Measurements from ENCODE around the gene LRRC27. TPM values are rescaled to one million over a fixed set of nuclear protein-coding genes. Genes with fewer than 3 reads are reported as not detected.

Gene LRRC27
- total RNA-seq, 4 donors from 2014 or later, result 5.9 to 69.5 (median 8.3) TPM; not detected in 1

GRCh38 chr10:132303361-132304115, 28.5 kb upstream of the LRRC27 start:
- H3K4me3 ChIP-seq, result no peak overlapping the region
- H3K9me3 ChIP-seq, result no peaks in the 10 kb centered on the region
- no peak for TF ChIP-seq POLR2A (IDR thresholded peaks at IDR 0.05)
- TF ChIP-seq POLR2AphosphoS5 (IDR thresholded peaks at IDR 0.05), result no peak
- TF ChIP-seq, protein P1, sequence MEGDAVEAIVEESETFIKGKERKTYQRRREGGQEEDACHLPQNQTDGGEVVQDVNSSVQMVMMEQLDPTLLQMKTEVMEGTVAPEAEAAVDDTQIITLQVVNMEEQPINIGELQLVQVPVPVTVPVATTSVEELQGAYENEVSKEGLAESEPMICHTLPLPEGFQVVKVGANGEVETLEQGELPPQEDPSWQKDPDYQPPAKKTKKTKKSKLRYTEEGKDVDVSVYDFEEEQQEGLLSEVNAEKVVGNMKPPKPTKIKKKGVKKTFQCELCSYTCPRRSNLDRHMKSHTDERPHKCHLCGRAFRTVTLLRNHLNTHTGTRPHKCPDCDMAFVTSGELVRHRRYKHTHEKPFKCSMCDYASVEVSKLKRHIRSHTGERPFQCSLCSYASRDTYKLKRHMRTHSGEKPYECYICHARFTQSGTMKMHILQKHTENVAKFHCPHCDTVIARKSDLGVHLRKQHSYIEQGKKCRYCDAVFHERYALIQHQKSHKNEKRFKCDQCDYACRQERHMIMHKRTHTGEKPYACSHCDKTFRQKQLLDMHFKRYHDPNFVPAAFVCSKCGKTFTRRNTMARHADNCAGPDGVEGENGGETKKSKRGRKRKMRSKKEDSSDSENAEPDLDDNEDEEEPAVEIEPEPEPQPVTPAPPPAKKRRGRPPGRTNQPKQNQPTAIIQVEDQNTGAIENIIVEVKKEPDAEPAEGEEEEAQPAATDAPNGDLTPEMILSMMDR (IDR thresholded peaks at IDR 0.05), result no peak
- no peak for TF ChIP-seq EP300 (IDR thresholded peaks at IDR 0.05; ENCODE audit: low read depth)
- intact Hi-C loops (cut with DNase I; ENCODE audit: low total_unique reads) (no loop called here), in situ Hi-C loops (cut with MboI; ENCODE audit: low pct_ligation_motif_present in 1 of 4, low pct_unique_long_range_greater_than_20kb in 1 of 4, low sequenced_read_pairs in 3 of 4) (no loop called here)
- no peak overlapping the region for H3K27ac ChIP-seq
- no peaks in the 10 kb centered on the region for H3K36me3 ChIP-seq
- no peak for DNase-seq
- peaks cover 13% of the 10 kb centered on the region for H3K27me3 ChIP-seq
- H3K4me1 ChIP-seq, result peaks cover under 1 to 16% (median 10%) of the 10 kb centered on the region in 4 donors
- WGBS, 2 donors (ENCODE audit: low coverage in 1 of 2), result 84 to 86% methylated on average over 9 to 21 of the region's 21 CpGs

DNA sequence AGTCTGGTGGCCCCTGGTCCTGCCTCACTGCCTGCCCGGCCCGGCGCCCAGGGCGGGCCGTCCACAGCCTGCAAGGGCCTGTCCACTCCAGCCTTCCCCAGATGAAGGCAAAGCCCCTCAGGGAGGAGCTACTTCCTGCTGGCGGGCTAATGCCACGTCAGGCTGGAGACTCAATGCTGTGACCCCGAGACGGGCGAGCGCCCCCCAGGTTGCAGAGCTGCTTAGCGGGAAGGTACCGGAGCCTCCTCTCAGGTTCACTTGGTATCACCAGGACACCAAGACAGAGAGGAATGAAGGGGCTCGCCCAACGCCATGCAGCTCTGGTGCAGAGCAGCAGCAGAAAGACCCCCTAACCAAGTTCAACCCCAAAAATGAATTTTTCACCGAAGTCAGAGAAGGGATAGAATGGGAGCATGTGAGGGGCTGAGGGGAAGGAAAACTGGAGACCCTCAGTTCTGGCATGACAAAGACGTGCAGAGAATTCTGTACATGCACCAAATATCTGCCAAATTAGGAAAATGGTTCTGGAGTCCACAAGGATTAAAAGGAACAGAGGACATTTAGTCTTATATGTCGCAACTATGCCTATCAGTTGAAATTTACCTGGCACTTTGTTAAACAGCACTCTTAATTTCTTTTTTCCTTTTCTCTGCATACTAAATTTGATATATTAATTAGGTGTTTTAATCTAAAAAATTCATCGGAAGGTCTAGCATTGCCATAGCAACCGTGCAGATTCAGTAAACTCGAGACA, 27.1 kb upstream of the LRRC27 start:
- Histone ChIP-seq H3K27me3 (peaks cover 13% of the 10 kb centered on the region), H3K36me3 (no peaks in the 10 kb centered on the region), H3K27ac (no peak overlapping the region), H3K9me3 (no peaks in the 10 kb centered on the region), H3K4me1 (peaks cover 5 to 20% (median 16%) of the 10 kb centered on the region in 4 donors), H3K4me3 (no peak overlapping the region)
- TF ChIP-seq POLR2A (IDR thresholded peaks at IDR 0.05), result no peak
- TF ChIP-seq, protein P1 (IDR thresholded peaks at IDR 0.05), result no peak
- no peak for TF ChIP-seq EP300 (IDR thresholded peaks at IDR 0.05; ENCODE audit: low read depth)
- TF ChIP-seq POLR2AphosphoS5 (IDR thresholded peaks at IDR 0.05), result no peak
- DNase-seq, result no peak
- intact Hi-C loops (cut with DNase I; ENCODE audit: low total_unique reads), result no loop called here
- in situ Hi-C loops (cut with MboI; ENCODE audit: low pct_ligation_motif_present in 1 of 4, low pct_unique_long_range_greater_than_20kb in 1 of 4, low sequenced_read_pairs in 3 of 4), result no loop called here
- 94 to 96% methylated on average over 4 to 21 of the region's 21 CpGs for WGBS, 2 donors (ENCODE audit: low coverage in 1 of 2)

- Histone ChIP-seq H3K27me3 (peaks cover 13% of the 10 kb centered on the region), H3K9me3 (no peaks in the 10 kb centered on the region), H3K4me1 (peaks cover 5 to 20% (median 16%) of the 10 kb centered on the region in 4 donors), H3K4me3 (no peak overlapping the region), H3K27ac (no peak overlapping the region), H3K36me3 (no peaks in the 10 kb centered on the region)
- TF ChIP-seq POLR2A (IDR thresholded peaks at IDR 0.05) (no peak), POLR2AphosphoS5 (IDR thresholded peaks at IDR 0.05) (no peak), EP300 (IDR thresholded peaks at IDR 0.05; ENCODE audit: low read depth) (no peak)
- TF ChIP-seq, protein P1 (IDR thresholded peaks at IDR 0.05), result no peak
- no peak for DNase-seq
- WGBS, 2 donors (ENCODE audit: low coverage in 1 of 2), result 97% methylated on average over 22 of the region's 22 CpGs; no CpG with 5 or more reads in 1 of the 2 donors
- intact Hi-C loops (cut with DNase I; ENCODE audit: low total_unique reads) (no loop called here), in situ Hi-C loops (cut with MboI; ENCODE audit: low pct_ligation_motif_present in 1 of 4, low pct_unique_long_range_greater_than_20kb in 1 of 4, low sequenced_read_pairs in 3 of 4) (no loop called here)
Observed at GRCh38 chr10:132305654-132306342, 26.2 kb upstream of the LRRC27 start.

DNA sequence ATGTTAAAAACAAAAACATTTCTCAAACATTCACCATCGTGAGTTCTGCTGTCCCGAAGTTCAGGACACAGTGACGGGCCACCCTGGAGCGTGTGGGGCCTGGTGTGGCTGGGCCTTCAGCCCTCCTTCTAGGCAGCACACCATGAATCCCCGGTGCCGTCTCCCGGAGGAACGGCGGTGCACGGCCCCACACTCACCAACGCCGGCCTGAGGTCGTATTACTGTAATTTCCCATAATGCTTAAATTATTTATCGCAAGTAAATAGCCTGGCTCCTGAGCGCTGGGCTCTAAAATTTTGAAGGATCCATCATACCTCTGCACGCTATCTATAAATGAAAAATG, 25.7 kb upstream of the LRRC27 start:
- no peak for DNase-seq
- Histone ChIP-seq H3K36me3 (no peaks in the 10 kb centered on the region), H3K27ac (no peak overlapping the region), H3K27me3 (peaks cover 13% of the 10 kb centered on the region), H3K9me3 (no peaks in the 10 kb centered on the region), H3K4me3 (no peak overlapping the region), H3K4me1 (peaks cover 5 to 20% (median 16%) of the 10 kb centered on the region in 4 donors)
- intact Hi-C loops (cut with DNase I; ENCODE audit: low total_unique reads), result no loop called here
- in situ Hi-C loops (cut with MboI; ENCODE audit: low pct_ligation_motif_present in 1 of 4, low pct_unique_long_range_greater_than_20kb in 1 of 4, low sequenced_read_pairs in 3 of 4), result no loop called here
- no peak for TF ChIP-seq EP300 (IDR thresholded peaks at IDR 0.05; ENCODE audit: low read depth)
- no peak for TF ChIP-seq POLR2A (IDR thresholded peaks at IDR 0.05)
- TF ChIP-seq, protein P1 (IDR thresholded peaks at IDR 0.05), result no peak
- TF ChIP-seq POLR2AphosphoS5 (IDR thresholded peaks at IDR 0.05), result no peak
- 96 to 97% methylated on average over 6 to 16 of the region's 16 CpGs for WGBS, 2 donors (ENCODE audit: low coverage in 1 of 2)

Measured in transverse colon (tissue), 4 donors.